ENCODE results near the gene KLHL34. TPM values are rescaled to one million over a fixed set of nuclear protein-coding genes. Genes with fewer than 3 reads are reported as not detected.

Gene KLHL34
- total RNA-seq, 1 experiment from 2014 or later, result not detected

DNA sequence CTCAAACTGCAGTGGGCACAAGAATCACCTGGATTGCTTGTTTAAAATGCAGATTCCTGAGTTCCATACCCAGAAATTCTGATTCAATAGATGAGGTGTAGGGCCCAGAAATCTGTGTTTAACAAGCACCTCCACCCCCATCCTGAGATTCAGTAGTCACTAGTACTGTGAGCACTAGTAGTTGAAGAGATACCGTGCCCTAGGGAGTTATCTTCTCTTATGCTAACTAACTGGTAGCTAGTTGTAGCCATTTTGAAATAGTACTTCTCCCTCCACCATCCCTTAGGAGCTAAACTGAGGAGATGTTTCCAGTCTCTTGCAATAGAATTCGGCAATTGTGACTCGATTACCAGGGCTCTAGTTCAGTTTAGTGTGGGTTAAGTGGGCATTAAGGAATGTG, 18.4 kb downstream of the KLHL34 start:
- POLR2A ChIA-PET (ENCODE audit: unreplicated experiment), result no interaction called here
- Histone ChIP-seq H3K36me3 (ENCODE audit: low read depth) (no peaks in the 10 kb centered on the region), H3K27me3 (ENCODE audit: insufficient read depth, low read depth) (no peaks in the 10 kb centered on the region), H3K27ac (no peak overlapping the region), H4K20me1 (ENCODE audit: insufficient read depth) (no peaks in the 10 kb centered on the region), H3K4me1 (replicated peaks; ENCODE audit: insufficient read depth) (no peaks in the 10 kb centered on the region), H3K4me3 (no peak overlapping the region), H3K4me2 (no peak overlapping the region), H3K9me2 (ENCODE audit: insufficient read depth) (no peaks in the 10 kb centered on the region), H3K79me2 (ENCODE audit: low read depth) (no peaks in the 10 kb centered on the region), H3K9me3 (ENCODE audit: insufficient read depth, low read depth) (no peaks in the 10 kb centered on the region), H3F3A (ENCODE audit: insufficient read depth, low read depth) (no peaks in the 10 kb centered on the region), H2AFZ (no peak overlapping the region)
- intact Hi-C loops (cut with micrococcal nuclease; ENCODE audit: unreplicated experiment), result no loop called here
- TF ChIP-seq, protein P1, sequence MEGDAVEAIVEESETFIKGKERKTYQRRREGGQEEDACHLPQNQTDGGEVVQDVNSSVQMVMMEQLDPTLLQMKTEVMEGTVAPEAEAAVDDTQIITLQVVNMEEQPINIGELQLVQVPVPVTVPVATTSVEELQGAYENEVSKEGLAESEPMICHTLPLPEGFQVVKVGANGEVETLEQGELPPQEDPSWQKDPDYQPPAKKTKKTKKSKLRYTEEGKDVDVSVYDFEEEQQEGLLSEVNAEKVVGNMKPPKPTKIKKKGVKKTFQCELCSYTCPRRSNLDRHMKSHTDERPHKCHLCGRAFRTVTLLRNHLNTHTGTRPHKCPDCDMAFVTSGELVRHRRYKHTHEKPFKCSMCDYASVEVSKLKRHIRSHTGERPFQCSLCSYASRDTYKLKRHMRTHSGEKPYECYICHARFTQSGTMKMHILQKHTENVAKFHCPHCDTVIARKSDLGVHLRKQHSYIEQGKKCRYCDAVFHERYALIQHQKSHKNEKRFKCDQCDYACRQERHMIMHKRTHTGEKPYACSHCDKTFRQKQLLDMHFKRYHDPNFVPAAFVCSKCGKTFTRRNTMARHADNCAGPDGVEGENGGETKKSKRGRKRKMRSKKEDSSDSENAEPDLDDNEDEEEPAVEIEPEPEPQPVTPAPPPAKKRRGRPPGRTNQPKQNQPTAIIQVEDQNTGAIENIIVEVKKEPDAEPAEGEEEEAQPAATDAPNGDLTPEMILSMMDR (conservative IDR thresholded peaks at IDR 0.05), result no peak
- no peak for TF ChIP-seq EZH2 (IDR thresholded peaks at IDR 0.05; ENCODE audit: low read depth)
- CTCF ChIA-PET, result no interaction called here
- no peak for DNase-seq
- no TSS peak for BruUV-seq (replicated peaks)

DNA sequence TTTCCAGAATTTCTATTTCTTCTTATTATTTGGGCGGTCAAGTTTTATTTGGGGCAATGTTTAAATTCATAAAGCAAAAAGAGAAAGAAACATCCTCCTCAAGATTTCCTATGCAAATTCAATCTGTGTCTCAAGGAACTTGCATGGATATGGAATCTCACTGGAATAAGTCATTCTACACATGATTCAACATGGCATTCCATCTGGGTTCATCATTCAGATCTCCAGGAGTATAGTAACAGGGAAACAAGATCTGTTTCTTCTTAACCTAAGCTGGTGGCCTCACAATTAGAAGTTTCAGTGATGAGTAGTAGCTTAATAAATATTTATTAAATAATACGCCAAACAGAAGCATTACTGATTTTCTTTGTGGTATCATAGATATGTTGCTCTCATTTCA, 19.8 kb downstream of the KLHL34 start:
- ChIA-PET CTCF (no interaction called here), POLR2A (ENCODE audit: unreplicated experiment) (no interaction called here)
- no peaks in the 10 kb centered on the region for H3K4me1 ChIP-seq (replicated peaks; ENCODE audit: insufficient read depth)
- intact Hi-C loops (cut with micrococcal nuclease; ENCODE audit: unreplicated experiment), result no loop called here
- no peak for DNase-seq
- no peaks in the 10 kb centered on the region for H3K9me2 ChIP-seq (ENCODE audit: insufficient read depth)
- H3K4me2 ChIP-seq, result no peak overlapping the region
- H3F3A ChIP-seq (ENCODE audit: insufficient read depth, low read depth), result no peaks in the 10 kb centered on the region
- H3K79me2 ChIP-seq (ENCODE audit: low read depth), result no peaks in the 10 kb centered on the region
- H3K4me3 ChIP-seq, result no peak overlapping the region
- no peak for TF ChIP-seq EZH2 (IDR thresholded peaks at IDR 0.05; ENCODE audit: low read depth)
- TF ChIP-seq, protein P1 (conservative IDR thresholded peaks at IDR 0.05), result no peak
- H3K36me3 ChIP-seq (ENCODE audit: low read depth), result no peaks in the 10 kb centered on the region
- H3K9me3 ChIP-seq (ENCODE audit: insufficient read depth, low read depth), result no peaks in the 10 kb centered on the region
- H3K27me3 ChIP-seq (ENCODE audit: insufficient read depth, low read depth), result no peaks in the 10 kb centered on the region
- BruUV-seq (replicated peaks), result no TSS peak
- no peak overlapping the region for H3K27ac ChIP-seq
- H4K20me1 ChIP-seq (ENCODE audit: insufficient read depth), result no peaks in the 10 kb centered on the region
- H2AFZ ChIP-seq, result no peak overlapping the region

DNA sequence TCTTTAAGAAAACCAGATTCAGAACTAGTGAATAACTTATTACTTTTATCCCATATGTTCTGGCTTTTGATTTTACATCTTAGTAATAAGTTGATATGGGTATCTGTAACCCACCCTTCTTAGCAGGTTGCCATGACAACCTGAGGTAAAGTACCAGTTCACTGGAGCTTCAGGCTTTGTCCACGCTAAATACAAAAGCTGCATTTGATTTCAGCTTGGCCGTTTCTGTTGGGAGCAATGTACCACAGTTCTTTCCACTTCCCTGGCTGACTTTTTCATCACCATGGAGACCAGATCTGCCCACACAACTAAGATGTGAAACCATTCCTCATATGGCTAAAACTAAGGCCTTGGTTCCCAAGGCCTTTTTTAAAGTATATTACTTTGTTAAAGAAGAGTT, 26.1 kb downstream of the KLHL34 start:
- TF ChIP-seq EZH2 (IDR thresholded peaks at IDR 0.05; ENCODE audit: low read depth), result no peak
- TF ChIP-seq, protein P1 (conservative IDR thresholded peaks at IDR 0.05), result no peak

More for the DNA sequence above, 26.1 kb downstream of the KLHL34 start:
- intact Hi-C loops (cut with micrococcal nuclease; ENCODE audit: unreplicated experiment), result no loop called here
- H2AFZ ChIP-seq, result no peak overlapping the region
- no peak overlapping the region for H3K4me2 ChIP-seq
- no TSS peak for BruUV-seq (replicated peaks)
- no peak overlapping the region for H3K27ac ChIP-seq
- H3K9me2 ChIP-seq (ENCODE audit: insufficient read depth), result no peaks in the 10 kb centered on the region
- H3K4me3 ChIP-seq, result no peak overlapping the region
- DNase-seq, result no peak
- H3K27me3 ChIP-seq (ENCODE audit: insufficient read depth, low read depth), result no peaks in the 10 kb centered on the region
- ChIA-PET CTCF (no interaction called here), POLR2A (ENCODE audit: unreplicated experiment) (interaction anchor here (0.6 kb wide), 1 partner anchor 26 kb away, joined by 3 read pairs; no protein-coding TSS in a partner anchor)
- H4K20me1 ChIP-seq (ENCODE audit: insufficient read depth), result no peaks in the 10 kb centered on the region
- no peaks in the 10 kb centered on the region for H3K79me2 ChIP-seq (ENCODE audit: low read depth)
- no peaks in the 10 kb centered on the region for H3K4me1 ChIP-seq (replicated peaks; ENCODE audit: insufficient read depth)
- H3K36me3 ChIP-seq (ENCODE audit: low read depth), result no peaks in the 10 kb centered on the region
- no peaks in the 10 kb centered on the region for H3K9me3 ChIP-seq (ENCODE audit: insufficient read depth, low read depth)
- no peaks in the 10 kb centered on the region for H3F3A ChIP-seq (ENCODE audit: insufficient read depth, low read depth)

Measured in PC-9 (cell line).